Tibial nerve (tissue), 4 donors: ENCODE data around the gene SLC20A1.

Experiments
- CTCF ChIP-seq, 5 experiments: fragments of 200-600 bp in 3 of 5; fragments of 450-650 bp in 2 of 5; sonication (generic) in 3 of 5; IDR thresholded peaks; one replicate each; pipeline ENCODE4 v1.5.1; 2016 to 2019; ENCODE audit warnings: antibody characterized with exemption in 5 of 5, mild to moderate bottlenecking in 3 of 5, moderate library complexity in 2 of 5
- EP300 ChIP-seq, 2 donors: sonication (generic); formaldehyde crosslinking; IDR thresholded peaks; one replicate each; pipeline ENCODE4 v1.6.1; 2017; ENCODE audit warnings: antibody characterized with exemption in 2 of 2, mild to moderate bottlenecking in 1 of 2

- TF ChIP-seq CTCF (IDR thresholded peaks at IDR 0.05): no peak
- TF ChIP-seq EP300 (IDR thresholded peaks at IDR 0.05): no peak
These were observed 40.8 kb downstream of the SLC20A1 start for GRCh38 chr2:112686348-112687217.
